Rectal smooth muscle tissue (tissue), 1 donor: ENCODE data around the gene SOAT2.

Source experiments
- H3K27ac ChIP-seq: one replicate; pipeline ENCODE4 v1.7.0; 2013; ENCODE audit warnings: low read depth, low read length, inconsistent platforms
- H3K27me3 ChIP-seq: one replicate; pipeline ENCODE4 v1.7.0; 2013; ENCODE audit warnings: low read length; ENCODE audit not compliant: control insufficient read depth, insufficient read depth
- H3K36me3 ChIP-seq: one replicate; pipeline ENCODE4 v1.7.0; 2013; ENCODE audit warnings: low read length; ENCODE audit not compliant: control insufficient read depth, insufficient read depth
- H3K4me1 ChIP-seq: one replicate; pipeline ENCODE4 v1.7.0; 2013; ENCODE audit warnings: low read length; ENCODE audit not compliant: control insufficient read depth, insufficient read depth
- H3K4me3 ChIP-seq: one replicate; pipeline ENCODE4 v1.7.0; 2013; ENCODE audit warnings: low read length
- H3K9ac ChIP-seq: one replicate; pipeline ENCODE4 v1.7.0; 2013; ENCODE audit warnings: low read length

Gene SOAT2

DNA sequence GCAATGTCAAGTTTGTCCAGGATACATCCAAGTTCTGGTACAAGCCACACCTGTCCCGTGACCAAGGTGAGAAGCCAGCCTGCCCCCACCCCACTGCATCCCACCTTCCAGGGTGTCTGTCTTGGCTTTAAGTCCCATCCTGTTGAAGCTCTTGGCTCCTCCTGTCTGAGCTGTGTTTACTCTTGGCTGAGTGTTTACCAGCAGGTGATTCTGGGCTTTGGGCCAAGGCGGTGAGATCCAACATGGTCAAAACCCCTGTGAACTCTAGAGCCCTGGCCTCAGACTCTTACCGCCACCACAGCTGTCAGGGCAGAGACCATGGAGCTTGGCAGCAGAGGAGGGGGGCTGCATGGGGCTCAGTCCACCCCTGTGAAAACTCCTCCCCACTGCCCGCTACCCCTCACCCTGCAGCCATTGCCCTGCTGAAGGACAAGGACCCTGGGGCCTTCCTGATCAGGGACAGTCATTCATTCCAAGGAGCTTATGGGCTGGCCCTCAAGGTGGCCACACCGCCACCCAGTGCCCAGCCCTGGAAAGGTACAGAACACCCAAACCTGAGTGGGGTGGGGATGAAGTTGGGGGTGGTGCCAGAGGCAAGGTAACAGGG lies 41.8 kb upstream of the SOAT2 start:
- Histone ChIP-seq H3K36me3 (peaks cover 7% of the 10 kb centered on the region), H3K27ac (no peak overlapping the region), H3K4me1 (peaks cover 2% of the 10 kb centered on the region), H3K4me3 (no peak overlapping the region), H3K9ac (no peak overlapping the region), H3K27me3 (no peaks in the 10 kb centered on the region)

DNA sequence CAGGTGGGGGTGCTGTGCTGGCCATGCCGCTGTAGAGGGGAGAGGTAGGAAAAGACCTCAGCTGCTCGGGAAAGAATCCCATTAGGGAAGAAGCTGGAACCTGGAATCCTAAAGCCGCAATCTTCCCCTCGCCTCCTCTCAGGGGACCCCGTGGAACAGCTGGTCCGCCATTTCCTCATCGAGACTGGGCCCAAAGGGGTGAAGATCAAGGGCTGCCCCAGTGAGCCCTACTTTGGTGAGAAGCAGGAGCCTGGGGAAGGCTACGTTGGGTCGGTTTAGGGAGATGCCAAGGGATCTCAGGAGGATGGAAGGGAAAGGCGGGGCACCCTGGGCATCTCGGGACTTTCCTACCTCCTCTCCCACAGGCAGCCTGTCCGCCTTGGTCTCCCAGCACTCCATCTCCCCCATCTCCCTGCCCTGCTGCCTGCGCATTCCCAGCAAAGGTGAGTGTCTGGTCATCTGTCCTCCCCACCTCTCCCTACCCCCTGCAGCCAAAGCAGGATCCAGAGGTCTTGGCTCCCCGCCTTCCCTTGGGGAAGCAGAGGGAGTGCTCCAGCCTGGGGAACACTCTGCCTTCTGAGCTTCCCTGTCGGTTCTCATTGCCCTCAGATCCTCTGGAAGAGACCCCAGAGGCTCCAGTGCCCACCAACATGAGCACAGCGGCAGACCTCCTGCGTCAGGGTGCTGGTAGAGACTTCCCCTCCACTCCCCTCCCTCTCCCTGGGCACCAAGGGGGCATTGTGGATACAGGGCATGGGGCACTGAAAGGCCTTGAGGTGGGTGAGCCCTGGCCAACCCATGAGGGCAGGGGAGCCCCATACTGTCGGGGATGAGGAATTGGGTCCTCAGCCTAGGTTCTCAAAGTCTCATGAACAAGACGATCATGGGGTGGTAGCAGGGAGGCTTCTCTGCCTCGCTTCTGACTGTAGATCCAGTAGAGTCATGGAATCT lies 41.0 kb upstream of the SOAT2 start:
- Histone ChIP-seq H3K9ac (no peak overlapping the region), H3K4me3 (no peak overlapping the region), H3K27ac (no peak overlapping the region), H3K4me1 (peaks cover 2% of the 10 kb centered on the region), H3K27me3 (no peaks in the 10 kb centered on the region), H3K36me3 (peaks cover 7% of the 10 kb centered on the region)

DNA sequence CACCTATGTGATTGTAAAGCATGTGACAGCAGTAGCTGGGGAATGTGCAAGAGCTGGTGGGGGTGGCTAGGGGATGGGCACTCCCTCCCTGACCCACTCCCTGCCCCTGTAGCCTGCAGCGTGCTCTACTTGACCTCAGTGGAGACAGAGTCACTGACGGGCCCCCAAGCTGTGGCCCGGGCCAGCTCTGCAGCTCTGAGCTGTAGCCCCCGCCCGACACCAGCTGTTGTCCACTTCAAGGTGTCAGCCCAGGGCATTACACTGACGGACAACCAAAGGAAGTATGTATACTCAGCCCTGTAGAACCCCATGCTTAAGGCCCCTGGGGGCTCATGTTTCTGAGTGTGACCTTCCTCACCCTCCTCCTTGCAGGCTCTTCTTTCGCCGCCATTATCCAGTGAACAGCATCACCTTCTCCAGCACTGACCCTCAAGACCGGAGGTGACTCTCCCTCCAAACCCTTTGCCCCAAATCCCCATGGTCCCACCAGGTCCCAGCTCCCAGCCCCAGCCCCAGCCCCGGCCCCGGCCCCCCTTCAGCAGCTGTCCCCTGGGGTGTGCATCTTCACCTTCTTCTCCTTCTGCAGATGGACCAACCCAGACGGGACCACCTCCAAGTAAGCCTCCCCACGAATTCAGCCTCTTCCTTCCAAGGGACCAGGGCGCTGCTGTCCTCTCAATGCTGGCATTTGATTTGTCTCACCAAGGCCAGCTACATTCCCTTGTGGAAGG lies 40.1 kb upstream of the SOAT2 start:
- Histone ChIP-seq H3K36me3 (peaks cover 8% of the 10 kb centered on the region), H3K9ac (no peak overlapping the region), H3K4me1 (peaks cover 2% of the 10 kb centered on the region), H3K27ac (no peak overlapping the region), H3K27me3 (no peaks in the 10 kb centered on the region), H3K4me3 (no peak overlapping the region)

DNA sequence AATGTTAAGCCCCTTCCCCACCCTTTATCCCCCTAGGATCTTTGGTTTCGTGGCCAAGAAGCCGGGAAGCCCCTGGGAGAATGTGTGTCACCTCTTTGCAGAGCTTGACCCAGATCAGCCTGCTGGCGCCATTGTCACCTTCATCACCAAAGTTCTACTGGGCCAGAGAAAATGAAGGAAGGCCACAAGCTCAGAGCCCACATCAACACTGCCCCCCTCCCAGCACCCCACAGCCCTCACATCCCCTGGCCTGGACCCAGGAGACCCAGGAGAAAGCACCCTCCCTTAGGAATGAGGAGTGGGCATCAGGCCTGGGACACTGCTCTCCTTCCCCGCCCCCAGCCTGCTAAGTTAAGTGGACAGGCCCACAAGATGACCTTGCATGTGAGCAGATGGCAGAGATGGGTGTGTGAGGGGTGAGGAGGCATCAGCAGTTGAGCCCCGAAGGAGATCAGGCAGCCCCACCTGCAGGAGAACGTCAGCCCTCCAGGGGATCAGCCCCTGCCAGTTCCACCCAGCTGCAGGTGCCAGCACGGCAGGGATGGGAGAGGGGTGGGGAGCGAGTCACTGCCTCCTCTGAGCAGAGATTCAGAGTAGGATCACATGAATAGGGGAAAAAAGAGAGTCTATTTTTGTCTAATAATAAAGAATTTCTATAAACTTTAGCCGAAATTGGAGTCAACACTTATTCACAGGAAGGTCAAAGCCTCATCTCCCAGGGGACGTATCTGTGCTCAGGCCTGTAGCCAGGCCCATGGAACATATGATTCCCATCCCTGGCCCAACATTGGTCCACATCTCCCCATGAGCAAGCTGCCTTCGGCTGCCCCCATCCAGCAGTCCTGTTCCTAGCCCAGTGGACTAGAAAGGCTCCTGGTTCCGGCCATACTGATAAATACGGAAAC lies 39.3 kb upstream of the SOAT2 start:
- Histone ChIP-seq H3K9ac (no peak overlapping the region), H3K4me3 (no peak overlapping the region), H3K27me3 (no peaks in the 10 kb centered on the region), H3K27ac (no peak overlapping the region), H3K4me1 (peaks cover 2% of the 10 kb centered on the region), H3K36me3 (peaks cover 11% of the 10 kb centered on the region)

DNA sequence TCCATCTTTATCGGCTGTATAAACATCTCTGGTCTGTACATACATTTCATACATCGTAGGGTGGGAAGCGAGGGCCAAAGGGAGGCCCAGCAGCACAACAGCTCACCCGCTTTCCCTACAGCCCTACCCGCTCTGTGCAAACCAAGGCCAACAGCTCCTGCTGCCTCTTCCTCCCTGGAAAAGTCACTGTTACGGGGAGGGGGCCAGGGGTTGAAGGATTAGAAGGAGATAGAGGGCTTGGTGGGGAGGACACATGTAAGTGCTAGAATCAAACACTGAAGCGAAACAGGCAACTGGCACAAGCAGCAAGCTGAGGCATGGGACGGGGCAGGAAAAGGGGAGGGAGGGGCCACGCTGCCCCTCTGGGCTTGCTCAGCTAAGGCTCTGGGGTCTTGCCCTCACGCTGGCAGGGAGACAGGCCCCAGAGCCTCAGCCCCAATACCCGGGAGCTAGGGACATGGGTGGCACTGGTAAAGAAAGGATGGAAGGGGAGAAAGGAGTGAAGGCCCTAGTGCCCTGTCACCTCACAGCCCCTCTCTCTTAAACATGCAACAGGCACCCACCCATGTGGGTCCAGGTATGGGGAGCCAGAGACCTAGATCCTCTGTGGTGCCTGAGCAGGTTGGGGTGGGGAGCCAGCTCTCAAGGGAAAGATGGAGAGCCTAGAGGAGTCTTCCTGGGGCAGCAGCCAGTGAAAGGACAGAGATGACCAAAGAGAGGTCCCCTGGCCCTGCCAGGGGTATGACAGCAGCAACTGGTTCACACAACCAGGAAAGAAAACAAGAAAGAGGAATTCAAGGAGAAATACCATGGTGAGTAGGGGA lies 38.5 kb upstream of the SOAT2 start:
- Histone ChIP-seq H3K4me3 (no peak overlapping the region), H3K27me3 (no peaks in the 10 kb centered on the region), H3K9ac (no peak overlapping the region), H3K36me3 (peaks cover 11% of the 10 kb centered on the region), H3K27ac (peak overlapping the region; percentile 2), H3K4me1 (peaks cover 2% of the 10 kb centered on the region)

DNA sequence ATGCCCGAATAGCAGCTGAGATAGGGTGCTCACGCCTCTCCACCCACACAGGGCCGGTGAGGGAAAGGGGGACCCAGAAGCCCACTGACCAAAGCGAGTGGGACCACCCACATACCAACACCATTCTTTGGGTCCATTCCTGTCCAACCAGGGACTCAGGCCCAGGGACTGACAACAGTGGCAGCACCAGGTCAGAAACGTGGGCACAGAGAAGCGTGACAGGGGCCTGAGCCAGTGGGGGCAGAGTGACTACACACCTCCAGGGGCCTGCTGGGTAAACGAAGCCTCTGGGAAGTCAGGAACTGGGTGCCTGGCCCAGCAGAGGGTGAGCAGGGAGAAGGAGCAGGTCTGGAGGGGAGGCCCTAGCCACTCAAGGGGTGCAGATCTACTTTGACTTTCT lies 37.8 kb upstream of the SOAT2 start:
- H3K27me3 ChIP-seq, result no peaks in the 10 kb centered on the region
- H3K4me1 ChIP-seq, result peaks cover 2% of the 10 kb centered on the region
- no peak overlapping the region for H3K9ac ChIP-seq
- peak overlapping the region; percentile 0 for H3K27ac ChIP-seq
- H3K4me3 ChIP-seq, result no peak overlapping the region
- peaks cover 12% of the 10 kb centered on the region for H3K36me3 ChIP-seq

DNA sequence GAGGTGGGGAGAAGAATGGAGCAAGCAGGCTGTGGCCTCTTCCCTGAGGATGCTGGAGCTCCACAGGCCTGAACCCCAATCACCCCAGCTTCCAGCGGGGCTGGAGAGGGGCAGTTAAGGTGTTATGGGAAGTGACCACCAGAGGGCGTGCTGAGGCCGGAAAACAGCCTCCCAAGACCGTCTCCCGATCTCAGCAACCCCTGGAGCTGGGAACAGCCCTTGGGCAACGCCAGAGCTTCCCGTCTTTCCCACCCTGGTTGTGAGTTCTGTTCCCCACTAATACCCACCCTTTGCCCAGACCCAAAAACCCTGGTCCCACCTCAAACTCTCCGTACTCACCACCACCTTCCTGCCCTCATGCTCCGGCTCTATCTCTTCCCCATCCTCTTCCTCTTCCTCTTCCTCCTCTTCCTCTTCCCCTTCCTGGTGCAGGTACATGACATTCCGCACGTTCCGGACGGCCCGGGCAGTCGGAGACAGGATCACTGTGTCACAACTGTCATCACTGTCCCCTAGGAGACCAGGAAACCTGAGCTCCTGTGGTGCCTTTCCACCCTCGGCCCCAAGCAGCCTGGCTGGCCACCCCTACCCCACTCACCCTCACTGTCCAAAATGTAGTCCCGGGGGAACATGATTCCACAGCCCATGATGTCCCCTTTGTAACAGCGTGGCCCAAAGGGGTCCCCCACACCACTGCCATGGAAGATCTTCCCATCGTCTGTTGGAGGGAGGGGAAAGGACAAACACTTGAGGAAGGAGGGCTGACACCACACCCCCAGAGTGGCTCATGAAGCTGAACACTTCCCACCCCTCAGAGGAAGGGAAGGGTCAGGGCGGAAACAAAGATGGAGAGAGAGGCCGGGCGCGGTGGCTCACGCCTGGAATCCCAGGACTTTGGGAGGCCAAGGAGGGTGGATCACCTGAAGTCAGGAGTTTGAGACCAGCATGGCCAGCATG lies 37.0 kb upstream of the SOAT2 start:
- Histone ChIP-seq H3K27me3 (no peaks in the 10 kb centered on the region), H3K4me1 (peaks cover 4% of the 10 kb centered on the region), H3K36me3 (peaks cover 19% of the 10 kb centered on the region), H3K4me3 (peak overlapping the region; percentile 29), H3K27ac (no peak overlapping the region), H3K9ac (no peak overlapping the region)

DNA sequence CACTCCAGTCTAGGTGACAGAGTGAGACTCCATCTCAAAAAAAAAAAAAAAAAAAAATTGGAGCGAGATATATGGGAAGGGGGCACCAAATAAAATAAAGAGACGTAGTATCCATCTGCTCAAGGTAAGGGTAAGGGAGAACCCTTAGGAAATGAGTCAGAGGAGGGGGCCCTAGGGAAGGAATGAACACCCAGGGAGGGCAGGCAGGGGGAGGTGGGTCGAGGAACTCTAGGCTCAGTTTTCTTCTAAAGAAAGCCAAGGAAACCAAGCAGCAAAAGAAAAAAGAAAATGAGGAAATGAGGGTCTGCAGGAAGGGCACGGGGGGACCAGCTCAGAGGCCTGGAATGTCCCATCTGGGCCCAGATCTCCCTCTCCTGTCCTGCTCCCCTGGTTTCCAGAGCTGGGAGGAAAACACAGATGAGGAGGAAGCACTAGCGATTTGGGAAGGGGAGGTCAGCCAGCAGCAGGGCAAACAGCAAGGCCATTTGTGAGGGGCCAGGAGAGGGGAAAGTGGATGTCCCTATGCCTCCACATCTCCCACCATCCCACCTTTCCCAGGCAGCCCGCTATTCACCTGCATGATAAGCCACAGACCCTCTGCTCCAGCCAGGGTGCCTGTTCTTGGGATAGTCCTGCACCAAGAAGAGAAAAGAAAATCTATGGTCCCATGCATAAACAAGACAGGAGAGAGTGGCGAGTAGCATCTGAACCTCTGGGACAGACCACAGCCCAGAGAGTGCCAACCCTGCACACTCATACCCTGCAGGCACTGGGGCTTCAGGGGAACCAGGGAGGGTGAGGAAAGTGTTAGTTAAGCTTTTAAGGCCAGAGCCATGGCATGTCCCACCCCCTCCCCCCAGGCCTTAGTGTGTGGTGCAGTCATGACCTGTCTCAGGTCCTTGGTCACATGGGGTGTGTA lies 36.0 kb upstream of the SOAT2 start:
- no peak overlapping the region for H3K27ac ChIP-seq
- H3K9ac ChIP-seq, result no peak overlapping the region
- H3K4me1 ChIP-seq, result peaks cover 15% of the 10 kb centered on the region
- no peaks in the 10 kb centered on the region for H3K27me3 ChIP-seq
- no peak overlapping the region for H3K4me3 ChIP-seq
- peaks cover 20% of the 10 kb centered on the region for H3K36me3 ChIP-seq

DNA sequence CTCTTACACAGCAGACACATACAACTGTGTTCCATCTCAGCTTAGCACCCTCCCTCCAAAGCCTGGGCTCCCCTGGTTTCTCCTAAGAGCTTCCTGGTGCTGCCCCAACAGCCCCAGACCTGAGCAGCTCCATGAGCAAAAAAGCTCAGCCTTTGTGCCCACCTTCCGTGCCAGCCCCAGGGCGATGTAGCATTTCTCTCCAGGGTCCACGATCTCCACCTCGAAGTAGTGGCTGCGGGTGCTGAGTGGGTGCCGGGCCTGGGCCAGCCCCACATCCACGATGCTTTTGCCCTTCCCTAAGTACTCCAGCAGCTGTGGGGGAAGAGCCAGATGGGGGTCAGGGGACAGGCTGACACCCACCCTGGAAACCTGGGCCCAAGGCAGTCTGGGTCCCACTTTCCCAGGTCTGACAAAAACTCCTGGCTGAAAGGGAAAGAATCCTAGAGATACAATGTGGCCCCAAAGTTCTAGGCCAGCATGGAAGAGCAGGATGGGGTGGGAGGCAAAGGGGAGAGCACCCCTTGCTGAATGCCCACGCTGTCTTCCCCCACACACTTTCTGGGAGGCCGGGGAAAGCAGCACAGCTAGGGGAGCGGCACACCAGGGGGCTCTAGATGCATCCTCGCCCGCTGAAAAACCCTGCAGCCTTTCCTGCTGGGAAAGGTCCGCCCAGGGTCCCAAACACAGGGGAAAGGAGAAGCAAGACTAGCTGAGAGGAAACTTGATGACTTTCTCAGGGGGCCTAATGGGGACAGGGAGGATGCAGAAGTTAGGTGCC lies 35.1 kb upstream of the SOAT2 start:
- Histone ChIP-seq H3K27me3 (no peaks in the 10 kb centered on the region), H3K4me1 (peaks cover 18% of the 10 kb centered on the region), H3K9ac (no peak overlapping the region), H3K27ac (no peak overlapping the region), H3K36me3 (peaks cover 20% of the 10 kb centered on the region), H3K4me3 (no peak overlapping the region)
